IPS-11a (cell line): ENCODE data around the gene THOP1.

ENCODE experiments used
- H3K4me3 ChIP-seq: one replicate; pipeline ENCODE4 v1.5.1; 2013; ENCODE audit warnings: low read depth, low read length, control low read depth

The THOP1 gene

DNA sequence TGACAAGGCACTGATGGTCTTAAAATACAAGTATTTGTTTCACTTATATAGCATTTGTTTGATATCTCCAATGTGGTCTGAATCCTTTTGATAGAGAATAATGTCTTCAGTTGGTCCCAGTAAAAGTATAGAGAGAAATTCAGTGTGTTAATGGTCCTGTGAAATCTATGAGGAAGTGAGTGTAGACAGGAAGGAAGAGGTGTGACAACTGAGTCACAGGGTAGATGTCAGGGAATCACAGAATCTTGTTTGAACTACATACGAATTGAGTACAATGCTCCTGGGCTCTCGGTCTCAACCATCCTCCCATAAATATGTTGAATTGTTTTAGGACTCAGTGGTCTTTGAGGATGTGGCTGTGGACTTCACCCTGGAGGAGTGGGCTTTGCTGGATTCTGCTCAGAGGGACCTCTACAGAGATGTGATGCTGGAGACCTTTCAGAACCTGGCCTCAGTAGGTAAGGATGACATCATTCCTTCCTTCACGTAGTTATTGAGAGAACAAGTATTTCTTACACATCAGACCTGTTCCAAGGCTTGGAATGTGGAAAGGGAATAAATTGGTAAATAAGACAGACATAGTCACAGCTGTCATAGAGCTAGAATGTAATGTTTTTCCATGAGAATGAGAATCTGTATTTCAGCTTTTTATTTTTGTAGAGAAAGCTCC is 65.1 kb downstream of the THOP1 start:
- H3K4me3 ChIP-seq, result no peak overlapping the region

- no peak overlapping the region for H3K4me3 ChIP-seq
These were observed 67.3 kb downstream of the THOP1 start for GRCh38 chr19:2852598-2852997.

GRCh38 chr19:2853015-2853606 is 67.8 kb downstream of the THOP1 start:
- H3K4me3 ChIP-seq, result no peak overlapping the region

- no peak overlapping the region for H3K4me3 ChIP-seq
These were observed 69.5 kb downstream of the THOP1 start for GRCh38 chr19:2854849-2855248.

DNA sequence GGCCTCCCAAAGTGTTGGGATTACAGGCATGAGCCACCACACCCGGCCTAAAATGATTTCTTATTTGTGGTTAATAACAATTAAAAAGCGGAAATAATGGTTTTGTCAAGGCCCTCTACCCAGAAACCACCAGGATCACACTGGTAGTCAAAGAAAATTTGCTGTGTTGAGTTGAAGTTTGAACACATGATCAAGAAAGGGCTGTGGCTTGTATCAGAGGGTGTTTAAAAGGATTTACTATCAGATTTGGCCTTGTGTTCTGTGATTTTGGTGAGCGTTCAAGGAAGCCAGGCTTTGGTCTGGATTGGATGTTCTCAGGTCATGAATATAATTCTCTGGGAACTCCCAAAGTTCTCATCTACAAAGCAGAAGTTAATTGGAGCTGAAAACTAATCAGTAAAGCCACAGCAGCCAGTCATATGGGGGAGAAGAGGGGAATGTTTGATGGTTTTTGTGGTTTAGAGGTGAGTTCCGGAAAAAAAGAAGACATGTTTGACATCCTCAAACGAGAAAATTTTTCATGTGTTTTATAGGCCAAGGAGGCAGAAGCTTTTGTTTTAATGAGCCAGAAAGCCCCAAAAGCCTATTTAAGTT is 71.3 kb downstream of the THOP1 start:
- no peak overlapping the region for H3K4me3 ChIP-seq

- H3K4me3 ChIP-seq, result no peak overlapping the region
These were observed 73.6 kb downstream of the THOP1 start for GRCh38 chr19:2858864-2859263.

DNA sequence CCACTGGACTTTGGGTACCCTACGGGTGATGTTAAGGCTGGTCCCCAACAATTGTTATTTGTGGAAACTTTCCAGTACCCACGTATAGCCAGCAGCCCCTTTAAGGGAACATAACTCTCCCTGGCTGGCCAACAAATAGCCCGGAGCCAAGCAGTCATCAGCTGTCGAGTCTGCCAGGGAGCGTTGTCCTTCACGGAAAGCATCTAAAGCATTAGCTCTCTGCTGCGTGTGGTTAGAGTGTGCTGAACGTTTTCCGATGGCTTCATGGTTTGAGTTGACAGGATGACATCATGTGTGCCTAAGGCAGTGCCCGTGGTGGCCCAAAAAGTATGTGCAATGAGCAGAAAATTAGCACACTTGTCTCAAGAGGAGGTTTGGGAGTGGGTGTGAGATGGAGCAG is 78.5 kb downstream of the THOP1 start:
- H3K4me3 ChIP-seq, result no peak overlapping the region
